Activated naive CD4-positive, alpha-beta T cell treated with anti-CD3 and anti-CD28 coated beads, Interleukin-2, amount 10 ng/mL, durations not matched to agents 7 days and 5 days (primary cell): ENCODE results near the gene CLK3.

Experiments used
- CTCF ChIA-PET: fragments of 350-600 bp; sonication (Branson Sonifier 250); formaldehyde crosslinking; loops from one replicate; lab custom pipeline; 2021; ENCODE audit warnings: antibody characterized with exemption; lab: Charles Lee
- DNase-seq: peaks from one replicate; pipeline ENCODE4 v3.0.0-alpha.2; 2020
- H3K27ac Mint-ChIP-seq: one replicate; pipeline ENCODE4 v1.8.0; 2021; ENCODE audit warnings: mild to moderate bottlenecking, moderate library complexity, mixed read lengths
- H3K27me3 Mint-ChIP-seq: one replicate; pipeline ENCODE4 v1.8.0; 2021; ENCODE audit warnings: mild to moderate bottlenecking, mixed read lengths
- H3K36me3 Mint-ChIP-seq: one replicate; pipeline ENCODE4 v1.8.0; 2021; ENCODE audit warnings: mixed read lengths
- H3K4me1 Mint-ChIP-seq: one replicate; pipeline ENCODE4 v1.8.0; 2021; ENCODE audit warnings: mixed read lengths
- H3K4me3 Mint-ChIP-seq: one replicate; pipeline ENCODE4 v1.8.0; 2021; ENCODE audit warnings: mild to moderate bottlenecking, moderate library complexity, mixed read lengths
- H3K9me3 Mint-ChIP-seq: one replicate; pipeline ENCODE4 v1.8.0; 2021; ENCODE audit warnings: mixed read lengths

Gene CLK3

GRCh38 chr15:74669627-74670026, 54.0 kb downstream of the CLK3 start:
- CTCF ChIA-PET = no interaction called here
- no peak overlapping the region for H3K27ac Mint-ChIP-seq
- H3K4me1 Mint-ChIP-seq = no peaks in the 10 kb centered on the region
- no peak overlapping the region for H3K4me3 Mint-ChIP-seq
- H3K27me3 Mint-ChIP-seq = no peaks in the 10 kb centered on the region
- H3K9me3 Mint-ChIP-seq = no peaks in the 10 kb centered on the region
- peaks cover 22% of the 10 kb centered on the region for H3K36me3 Mint-ChIP-seq
- DNase-seq = no peak

- Mint-ChIP-seq H3K27ac (no peak overlapping the region), H3K27me3 (no peaks in the 10 kb centered on the region), H3K9me3 (no peaks in the 10 kb centered on the region), H3K4me1 (no peaks in the 10 kb centered on the region), H3K4me3 (no peak overlapping the region), H3K36me3 (peaks cover 17% of the 10 kb centered on the region)
- DNase-seq = no peak
- CTCF ChIA-PET = no interaction called here
Measured at GRCh38 chr15:74674161-74674560, 58.5 kb downstream of the CLK3 start.

- no peaks in the 10 kb centered on the region for H3K9me3 Mint-ChIP-seq
- DNase-seq = no peak
- H3K27ac Mint-ChIP-seq = no peak overlapping the region
- no peaks in the 10 kb centered on the region for H3K4me1 Mint-ChIP-seq
- peaks cover 7% of the 10 kb centered on the region for H3K36me3 Mint-ChIP-seq
- no peak overlapping the region for H3K4me3 Mint-ChIP-seq
- CTCF ChIA-PET = no interaction called here
- H3K27me3 Mint-ChIP-seq = no peaks in the 10 kb centered on the region
Measured at GRCh38 chr15:74676801-74677200, 61.2 kb downstream of the CLK3 start.
